Colonic mucosa (tissue), 4 donors: Measurements from ENCODE around the gene PRKAR2B. TPM values are rescaled to one million over a fixed set of nuclear protein-coding genes. Genes with fewer than 3 reads are reported as not detected.

Experiments
- DNase-seq: peaks from one replicate; pipeline ENCODE4 v3.0.0-alpha.2; 2020
- H3K27ac ChIP-seq: fragments of 200-600 bp; one replicate; pipeline ENCODE4 v1.8.0; 2021
- H3K27me3 ChIP-seq: fragments of 200-600 bp; one replicate; pipeline ENCODE4 v1.8.0; 2021
- H3K36me3 ChIP-seq: fragments of 200-600 bp; one replicate; pipeline ENCODE4 v1.8.0; 2021
- H3K4me1 ChIP-seq: fragments of 200-600 bp; one replicate; pipeline ENCODE4 v1.8.0; 2021; ENCODE audit warnings: mild to moderate bottlenecking
- H3K4me3 ChIP-seq: fragments of 200-600 bp; one replicate; pipeline ENCODE4 v1.8.0; 2021
- H3K9ac ChIP-seq, 2 donors: one replicate each; pipeline ENCODE4 v1.7.0; 2013; ENCODE audit warnings: control low read depth in 2 of 2, low read depth in 2 of 2, low read length in 2 of 2
- H3K9me3 ChIP-seq: fragments of 200-600 bp; one replicate; pipeline ENCODE4 v1.8.0; 2021
- CTCF ChIP-seq: fragments of 200-600 bp; IDR thresholded peaks from one replicate; pipeline ENCODE4 v1.8.0; 2022; ENCODE audit warnings: antibody characterized with exemption, mild to moderate bottlenecking
- intact Hi-C: fragments of 100-400 bp; cut with DNase I; formaldehyde crosslinking; loops from one replicate; pipeline ENCODE4 v1.14.1; 2022
- total RNA-seq, 2 donors: library from RNA; stranded (reverse); fragmentation: NEBNext Ultra II Directional in 1 of 2; extraction: Animal tissue kit (Norgen Biotek cat#: 25700) in 1 of 2; gene quantifications; one replicate each; pipeline ENCODE4 v1.2.1, GENCODE V29; 2021
- donor health status: healthy.
- donor health status: DM: no; HTN: no; CAD: no.
- donor health status: DM: no; HTN: no; CAD: no.

The PRKAR2B gene
- total RNA-seq, 2 donors from 2014 or later: 9.3 to 11.7 TPM

DNA sequence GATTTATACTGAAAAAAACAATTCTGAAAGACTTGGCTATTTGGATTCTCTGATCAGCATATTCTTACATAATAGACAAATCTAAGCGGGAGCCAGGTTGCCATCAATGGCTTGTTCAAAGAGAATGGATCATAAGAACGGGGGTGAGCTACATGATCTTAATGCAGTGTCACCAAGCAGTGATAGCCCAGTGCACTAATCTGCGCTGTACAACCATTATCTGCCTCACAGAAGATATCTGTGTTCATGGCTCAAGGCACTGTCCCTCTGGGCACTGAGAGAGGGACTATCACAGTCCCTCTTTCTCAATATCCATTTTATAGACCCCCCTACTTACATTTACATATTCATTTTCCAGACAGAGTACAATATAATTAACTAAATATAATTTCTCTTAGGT is 22.9 kb upstream of the PRKAR2B start:
- Histone ChIP-seq H3K4me1 (no peaks in the 10 kb centered on the region), H3K27ac (no peak overlapping the region)
- intact Hi-C loops: no loop called here

GRCh38 chr7:107023522-107024151 is 20.9 kb upstream of the PRKAR2B start:
- no peak for DNase-seq
- TF ChIP-seq CTCF: no peak
- Histone ChIP-seq H3K27ac (no peak overlapping the region), H3K4me3 (no peak overlapping the region), H3K9ac (no peak overlapping the region), H3K36me3 (no peaks in the 10 kb centered on the region), H3K9me3 (no peaks in the 10 kb centered on the region), H3K4me1 (no peaks in the 10 kb centered on the region), H3K27me3 (no peaks in the 10 kb centered on the region)
- intact Hi-C loops: no loop called here

More for the DNA sequence above, 22.9 kb upstream of the PRKAR2B start:
- no peak for DNase-seq
- Histone ChIP-seq H3K9ac (no peak overlapping the region), H3K36me3 (no peaks in the 10 kb centered on the region), H3K9me3 (no peaks in the 10 kb centered on the region), H3K4me3 (no peak overlapping the region), H3K27me3 (no peaks in the 10 kb centered on the region)
- no peak for TF ChIP-seq CTCF

DNA sequence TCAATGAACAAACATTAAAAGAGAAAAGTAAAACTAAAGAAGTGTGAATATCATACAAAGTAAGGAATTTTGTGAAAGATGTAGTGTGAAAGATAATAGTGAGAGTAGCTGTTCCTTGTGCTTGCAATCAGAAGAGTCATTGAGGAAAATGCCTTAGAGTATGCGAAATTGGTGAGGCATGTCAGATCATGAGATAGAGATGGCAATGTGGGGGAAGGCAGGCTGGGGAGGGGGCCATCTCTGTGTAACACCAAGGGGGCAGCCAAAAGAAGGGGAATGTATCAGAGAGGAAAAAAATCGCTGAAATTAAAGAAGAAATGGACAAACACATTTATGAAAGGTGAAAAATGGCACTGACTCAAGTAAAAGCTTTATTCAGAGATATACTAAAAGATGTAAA is 19.6 kb upstream of the PRKAR2B start:
- H3K36me3 ChIP-seq: no peaks in the 10 kb centered on the region
- DNase-seq: no peak
- no peak overlapping the region for H3K27ac ChIP-seq
- no peak overlapping the region for H3K9ac ChIP-seq
- H3K27me3 ChIP-seq: no peaks in the 10 kb centered on the region
- H3K4me3 ChIP-seq: no peak overlapping the region
- H3K9me3 ChIP-seq: no peaks in the 10 kb centered on the region
- intact Hi-C loops: no loop called here
- no peak for TF ChIP-seq CTCF
- H3K4me1 ChIP-seq: no peaks in the 10 kb centered on the region

- no peak overlapping the region for H3K27ac ChIP-seq
- no peak for TF ChIP-seq CTCF
- no peak for DNase-seq
- no peaks in the 10 kb centered on the region for H3K27me3 ChIP-seq
- H3K4me1 ChIP-seq: no peaks in the 10 kb centered on the region
- no peak overlapping the region for H3K4me3 ChIP-seq
- no peaks in the 10 kb centered on the region for H3K36me3 ChIP-seq
- no peak overlapping the region for H3K9ac ChIP-seq
- H3K9me3 ChIP-seq: no peaks in the 10 kb centered on the region
- intact Hi-C loops: no loop called here
Measured at GRCh38 chr7:107025449-107026103, 18.9 kb upstream of the PRKAR2B start.

GRCh38 chr7:107026166-107026565 is 18.3 kb upstream of the PRKAR2B start:
- no peaks in the 10 kb centered on the region for H3K36me3 ChIP-seq
- no peak for TF ChIP-seq CTCF
- no peaks in the 10 kb centered on the region for H3K27me3 ChIP-seq
- H3K4me1 ChIP-seq: no peaks in the 10 kb centered on the region
- H3K9me3 ChIP-seq: no peaks in the 10 kb centered on the region
- H3K9ac ChIP-seq: no peak overlapping the region
- H3K27ac ChIP-seq: no peak overlapping the region
- no peak for DNase-seq
- H3K4me3 ChIP-seq: no peak overlapping the region
- intact Hi-C loops: no loop called here
